ENCODE data around the gene TFF1. TPM values are rescaled to one million over a fixed set of nuclear protein-coding genes. Genes with fewer than 3 reads are reported as not detected.

The TFF1 gene
- total and polyA plus RNA-seq, 12 donors, result not detected

DNA sequence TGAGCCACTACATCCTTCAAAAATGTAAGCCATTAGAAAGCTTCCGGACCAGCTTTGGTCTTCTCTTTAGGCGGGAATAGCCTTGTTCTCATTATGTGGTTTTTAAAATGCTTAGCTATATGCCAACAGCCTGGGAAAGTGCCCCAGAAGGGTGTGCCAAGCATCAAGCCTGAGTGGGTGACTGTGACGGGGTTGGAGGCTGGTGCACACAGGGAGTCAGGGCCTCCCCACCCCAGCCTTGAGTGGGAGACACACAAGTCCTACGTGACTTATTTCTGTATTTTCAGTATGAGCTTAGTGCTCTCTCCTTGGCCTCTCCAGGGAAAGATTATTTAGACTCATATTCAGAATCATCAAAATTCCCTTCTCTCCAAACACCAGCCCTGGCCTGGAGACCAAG, 47.2 kb upstream of the TFF1 start:
- H3K36me3 ChIP-seq, result peaks cover 0 to 7% (median 0%) of the 10 kb centered on the region in 9 donors
- ATAC-seq (no peak), DNase-seq (no peak)
- peaks cover 0 to 37% (median 16%) of the 10 kb centered on the region in 7 donors for H3K27me3 ChIP-seq
- peaks cover 0 to 10% (median 0%) of the 10 kb centered on the region in 9 donors for H3K4me1 ChIP-seq
- intact Hi-C loops (cut with DNase I), result no loop called here
- TF ChIP-seq, protein P1, sequence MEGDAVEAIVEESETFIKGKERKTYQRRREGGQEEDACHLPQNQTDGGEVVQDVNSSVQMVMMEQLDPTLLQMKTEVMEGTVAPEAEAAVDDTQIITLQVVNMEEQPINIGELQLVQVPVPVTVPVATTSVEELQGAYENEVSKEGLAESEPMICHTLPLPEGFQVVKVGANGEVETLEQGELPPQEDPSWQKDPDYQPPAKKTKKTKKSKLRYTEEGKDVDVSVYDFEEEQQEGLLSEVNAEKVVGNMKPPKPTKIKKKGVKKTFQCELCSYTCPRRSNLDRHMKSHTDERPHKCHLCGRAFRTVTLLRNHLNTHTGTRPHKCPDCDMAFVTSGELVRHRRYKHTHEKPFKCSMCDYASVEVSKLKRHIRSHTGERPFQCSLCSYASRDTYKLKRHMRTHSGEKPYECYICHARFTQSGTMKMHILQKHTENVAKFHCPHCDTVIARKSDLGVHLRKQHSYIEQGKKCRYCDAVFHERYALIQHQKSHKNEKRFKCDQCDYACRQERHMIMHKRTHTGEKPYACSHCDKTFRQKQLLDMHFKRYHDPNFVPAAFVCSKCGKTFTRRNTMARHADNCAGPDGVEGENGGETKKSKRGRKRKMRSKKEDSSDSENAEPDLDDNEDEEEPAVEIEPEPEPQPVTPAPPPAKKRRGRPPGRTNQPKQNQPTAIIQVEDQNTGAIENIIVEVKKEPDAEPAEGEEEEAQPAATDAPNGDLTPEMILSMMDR (IDR thresholded peaks at IDR 0.05), result no peak
- no peak overlapping the region for H3K4me3 ChIP-seq
- no peaks in the 10 kb centered on the region for H3K9me3 ChIP-seq
- WGBS, 2 donors, result 91 to 94% methylated on average over 4 of the region's 4 CpGs
- no peak overlapping the region for H3K27ac ChIP-seq

DNA sequence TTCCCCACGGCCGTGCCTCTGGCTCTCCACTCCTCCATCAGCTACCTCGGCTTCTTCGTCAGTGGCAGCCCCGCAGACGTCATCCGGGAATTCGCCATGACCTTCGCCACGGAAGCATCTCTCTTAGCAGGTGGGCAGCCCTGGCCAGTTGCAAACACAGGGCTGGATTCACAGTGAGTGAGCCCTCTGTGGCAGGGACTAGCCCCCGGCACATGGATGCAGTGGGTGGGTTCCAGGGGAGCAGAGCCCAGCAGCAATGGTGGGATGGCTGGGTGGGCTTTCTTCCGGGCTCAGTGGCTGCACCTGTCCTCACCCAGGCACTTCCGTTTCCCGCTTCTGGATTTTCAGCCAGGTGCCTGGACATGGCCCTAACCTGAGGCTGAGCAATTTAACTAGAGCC, 46.8 kb upstream of the TFF1 start:
- TF ChIP-seq, protein P1 (IDR thresholded peaks at IDR 0.05), result no peak
- WGBS, 2 donors, result 79 to 81% methylated on average over 14 of the region's 14 CpGs
- no peaks in the 10 kb centered on the region for H3K9me3 ChIP-seq
- H3K27me3 ChIP-seq, result peaks cover 0 to 33% (median 16%) of the 10 kb centered on the region in 7 donors
- DNase-seq (no peak), ATAC-seq (no peak)
- intact Hi-C loops (cut with DNase I), result no loop called here
- no peak overlapping the region for H3K4me3 ChIP-seq
- H3K4me1 ChIP-seq, result peaks cover 0 to 10% (median 0%) of the 10 kb centered on the region in 9 donors
- no peak overlapping the region for H3K27ac ChIP-seq
- H3K36me3 ChIP-seq, result peaks cover 0 to 3% (median 0%) of the 10 kb centered on the region in 9 donors

DNA sequence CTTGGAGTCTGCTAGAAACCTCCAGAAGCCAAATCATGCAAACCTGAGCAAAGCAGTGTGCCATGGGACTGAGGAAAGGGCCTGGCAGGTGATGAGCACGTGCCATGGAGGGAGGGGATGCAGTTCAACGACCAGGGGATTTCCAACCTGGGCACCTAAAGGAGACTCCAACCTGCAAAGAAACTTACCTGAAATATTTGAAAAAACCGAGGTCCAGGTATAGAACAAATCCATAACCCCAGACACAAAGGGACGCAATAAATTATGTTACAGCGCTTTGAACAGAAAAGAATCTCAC, 46.2 kb upstream of the TFF1 start:
- intact Hi-C loops (cut with DNase I), result no loop called here
- Histone ChIP-seq H3K36me3 (peaks cover 0 to 3% (median 0%) of the 10 kb centered on the region in 9 donors), H3K4me3 (no peak overlapping the region), H3K9me3 (no peaks in the 10 kb centered on the region), H3K4me1 (peaks cover 0 to 10% (median 0%) of the 10 kb centered on the region in 9 donors), H3K27ac (no peak overlapping the region), H3K27me3 (peaks cover 0 to 29% (median 16%) of the 10 kb centered on the region in 7 donors)
- DNase-seq (no peak), ATAC-seq (no peak)
- WGBS, 2 donors, result 84 to 86% methylated on average over 5 of the region's 5 CpGs
- TF ChIP-seq, protein P1 (IDR thresholded peaks at IDR 0.05), result no peak

DNA sequence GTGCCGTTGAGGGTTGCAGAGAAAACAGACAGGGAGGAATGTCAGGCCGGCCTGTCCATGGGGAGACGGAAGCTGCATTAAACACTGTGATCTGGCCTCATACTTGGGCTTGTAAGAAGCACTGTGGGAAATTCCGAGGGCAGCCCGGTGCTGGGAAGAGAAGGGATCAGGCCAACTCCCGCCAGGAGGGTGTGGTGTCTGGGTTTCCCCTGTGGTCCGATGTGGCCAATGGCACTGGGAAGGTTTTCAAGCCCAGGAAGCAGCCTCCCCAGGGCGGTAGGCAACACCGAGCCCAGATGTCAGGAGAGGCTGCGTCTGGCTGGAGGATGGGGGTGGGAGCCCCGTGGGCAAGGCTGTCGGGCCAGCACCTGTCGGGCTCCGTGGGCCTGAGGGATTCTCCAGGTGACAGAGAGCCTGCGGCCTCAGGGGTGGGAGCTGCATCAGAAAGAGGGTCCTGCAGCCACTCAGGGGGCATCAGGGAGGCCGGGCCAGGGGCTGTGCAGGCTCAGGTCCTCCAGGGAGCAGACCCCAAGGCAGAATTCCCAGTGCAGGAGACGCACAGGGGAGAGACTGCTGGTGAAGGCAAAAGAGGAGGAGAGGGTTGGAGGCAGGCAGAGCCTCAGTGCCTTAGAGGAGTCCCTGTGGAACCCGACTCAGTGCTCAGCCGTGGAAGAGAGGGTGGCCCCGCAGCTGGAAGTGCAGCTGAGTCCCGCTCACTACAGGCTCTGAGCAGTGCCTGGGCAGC, 45.7 kb upstream of the TFF1 start:
- Histone ChIP-seq H3K27me3 (peaks cover 0 to 29% (median 16%) of the 10 kb centered on the region in 7 donors), H3K36me3 (peaks cover 0 to 3% (median 0%) of the 10 kb centered on the region in 9 donors), H3K27ac (no peak overlapping the region), H3K9me3 (no peaks in the 10 kb centered on the region), H3K4me3 (no peak overlapping the region), H3K4me1 (peaks cover 0 to 10% (median 0%) of the 10 kb centered on the region in 9 donors)
- ATAC-seq (peak in 1 of 8 donors; percentile 40), DNase-seq (no peak)
- TF ChIP-seq, protein P1 (IDR thresholded peaks at IDR 0.05), result no peak
- WGBS, 2 donors, result 59 to 64% methylated on average over 21 of the region's 21 CpGs
- intact Hi-C loops (cut with DNase I), result no loop called here
